Activated CD4-positive, alpha-beta memory T cell treated with anti-CD3 and anti-CD28 coated beads for 36 hours (primary cell): ENCODE measurements around the gene TBC1D22B. TPM values are rescaled to one million over a fixed set of nuclear protein-coding genes. Genes with fewer than 3 reads are reported as not detected.
A peak's percentile ranks its signal among the peaks of the same experiment; 100 is the strongest.

Source experiments
- CTCF ChIA-PET: fragments of 350-600 bp; sonication (Branson Sonifier 250); formaldehyde crosslinking; loops from one replicate; lab custom pipeline; 2021; ENCODE audit warnings: antibody characterized with exemption, inconsistent platforms; lab: Charles Lee
- POLR2A ChIA-PET: fragments of 350-600 bp; sonication (Branson Sonifier 250); formaldehyde crosslinking; loops from one replicate; lab custom pipeline; 2021; ENCODE audit warnings: antibody characterized with exemption; lab: Charles Lee
- DNase-seq: peaks from one replicate; pipeline ENCODE4 v3.0.0-alpha.2; 2020
- H3K27ac Mint-ChIP-seq: one replicate; pipeline ENCODE4 v1.8.0; 2021; ENCODE audit warnings: mixed read lengths
- H3K27me3 Mint-ChIP-seq: one replicate; pipeline ENCODE4 v1.8.0; 2021; ENCODE audit warnings: mixed read lengths
- H3K36me3 Mint-ChIP-seq: one replicate; pipeline ENCODE4 v1.8.0; 2021; ENCODE audit warnings: mixed read lengths
- H3K4me1 Mint-ChIP-seq: one replicate; pipeline ENCODE4 v1.8.0; 2021; ENCODE audit warnings: low read depth, mixed read lengths
- H3K4me3 Mint-ChIP-seq: one replicate; pipeline ENCODE4 v1.8.0; 2021; ENCODE audit warnings: mild to moderate bottlenecking, mixed read lengths
- H3K9me3 Mint-ChIP-seq: one replicate; pipeline ENCODE4 v1.8.0; 2021; ENCODE audit warnings: mixed read lengths
- intact Hi-C: fragments of 100-400 bp; cut with micrococcal nuclease; formaldehyde crosslinking; loops from one replicate; pipeline ENCODE4 v1.15.1; 2023
- total RNA-seq, 2 experiments: library from RNA; stranded (reverse); gene quantifications; one replicate each; pipeline ENCODE4 v1.2.3, GENCODE V29; 2021

Gene TBC1D22B
- total RNA-seq, 2 experiments from 2014 or later = 14.4 to 15.7 TPM

GRCh38 chr6:37222125-37222967, 35.2 kb upstream of the TBC1D22B start:
- no peak overlapping the region for H3K27ac Mint-ChIP-seq
- intact Hi-C loops = loop anchor here (1.0 to 5.0 kb wide), 2 partner anchors 35 to 80 kb away; partner anchors contain the start of gene TBC1D22B
- peaks cover 18% of the 10 kb centered on the region for H3K4me1 Mint-ChIP-seq
- H3K9me3 Mint-ChIP-seq = no peaks in the 10 kb centered on the region
- peak; percentile 89 for DNase-seq
- ChIA-PET CTCF (interaction anchor here (0.7 to 6.5 kb wide), 3 partner anchors 12 to 202 kb away, joined by 5 to 55 read pairs (median 55); no protein-coding TSS in a partner anchor), POLR2A (interaction anchor here (0.9 to 1.7 kb wide), 2 partner anchors 14 to 17 kb away, joined by 4 to 6 read pairs; no protein-coding TSS in a partner anchor)
- H3K4me3 Mint-ChIP-seq = peak overlapping the region; percentile 73
- H3K27me3 Mint-ChIP-seq = no peaks in the 10 kb centered on the region
- no peaks in the 10 kb centered on the region for H3K36me3 Mint-ChIP-seq

GRCh38 chr6:37222992-37223391, 34.6 kb upstream of the TBC1D22B start:
- no peak for DNase-seq
- no peaks in the 10 kb centered on the region for H3K27me3 Mint-ChIP-seq
- H3K4me3 Mint-ChIP-seq = peak overlapping the region; percentile 73
- no peak overlapping the region for H3K27ac Mint-ChIP-seq
- ChIA-PET CTCF (interaction anchor here (0.7 to 6.5 kb wide), 3 partner anchors 13 to 202 kb away, joined by 5 to 55 read pairs (median 55); no protein-coding TSS in a partner anchor), POLR2A (interaction anchor here (0.9 to 1.7 kb wide), 2 partner anchors 13 to 17 kb away, joined by 4 to 6 read pairs; no protein-coding TSS in a partner anchor)
- peaks cover 18% of the 10 kb centered on the region for H3K4me1 Mint-ChIP-seq
- intact Hi-C loops = loop anchor here (1.0 to 5.0 kb wide), 2 partner anchors 34 to 79 kb away; partner anchors contain the start of gene TBC1D22B
- H3K36me3 Mint-ChIP-seq = no peaks in the 10 kb centered on the region
- no peaks in the 10 kb centered on the region for H3K9me3 Mint-ChIP-seq

GRCh38 chr6:37225350-37226169, 32.0 kb upstream of the TBC1D22B start:
- Mint-ChIP-seq H3K9me3 (no peaks in the 10 kb centered on the region), H3K27ac (no peak overlapping the region), H3K36me3 (no peaks in the 10 kb centered on the region), H3K27me3 (no peaks in the 10 kb centered on the region), H3K4me3 (no peak overlapping the region), H3K4me1 (peaks cover 17% of the 10 kb centered on the region)
- no peak for DNase-seq
- CTCF ChIA-PET = interaction anchor here (0.7 to 2.3 kb wide), 4 partner anchors 16 to 207 kb away, joined by 3 to 5 read pairs (median 4); no protein-coding TSS in a partner anchor
- POLR2A ChIA-PET = no interaction called here
- intact Hi-C loops = no loop called here

GRCh38 chr6:37230104-37230503, 27.5 kb upstream of the TBC1D22B start:
- no peak overlapping the region for H3K27ac Mint-ChIP-seq
- DNase-seq = no peak
- ChIA-PET CTCF (no interaction called here), POLR2A (no interaction called here)
- no peak overlapping the region for H3K4me3 Mint-ChIP-seq
- H3K9me3 Mint-ChIP-seq = no peaks in the 10 kb centered on the region
- H3K36me3 Mint-ChIP-seq = no peaks in the 10 kb centered on the region
- intact Hi-C loops = no loop called here
- H3K27me3 Mint-ChIP-seq = no peaks in the 10 kb centered on the region
- H3K4me1 Mint-ChIP-seq = peaks cover 2% of the 10 kb centered on the region

GRCh38 chr6:37232430-37233017, 25.0 kb upstream of the TBC1D22B start:
- Mint-ChIP-seq H3K4me1 (peaks cover 10% of the 10 kb centered on the region), H3K36me3 (no peaks in the 10 kb centered on the region), H3K27me3 (no peaks in the 10 kb centered on the region), H3K4me3 (no peak overlapping the region), H3K27ac (no peak overlapping the region), H3K9me3 (no peaks in the 10 kb centered on the region)
- intact Hi-C loops = no loop called here
- no peak for DNase-seq
- CTCF ChIA-PET = no interaction called here
- POLR2A ChIA-PET = no interaction called here

- intact Hi-C loops = no loop called here
- Mint-ChIP-seq H3K27ac (no peak overlapping the region), H3K4me1 (peaks cover 15% of the 10 kb centered on the region), H3K4me3 (no peak overlapping the region), H3K27me3 (no peaks in the 10 kb centered on the region), H3K9me3 (no peaks in the 10 kb centered on the region), H3K36me3 (no peaks in the 10 kb centered on the region)
- ChIA-PET CTCF (no interaction called here), POLR2A (no interaction called here)
- no peak for DNase-seq
Measured at GRCh38 chr6:37233541-37233940, 24.0 kb upstream of the TBC1D22B start.

GRCh38 chr6:37236921-37237320, 20.7 kb upstream of the TBC1D22B start:
- no peaks in the 10 kb centered on the region for H3K27me3 Mint-ChIP-seq
- no peak overlapping the region for H3K4me3 Mint-ChIP-seq
- CTCF ChIA-PET = interaction anchor here (1.4 kb wide), 1 partner anchor 455 kb away, joined by 3 read pairs; no protein-coding TSS in a partner anchor
- H3K4me1 Mint-ChIP-seq = peaks cover 31% of the 10 kb centered on the region
- intact Hi-C loops = no loop called here
- H3K36me3 Mint-ChIP-seq = no peaks in the 10 kb centered on the region
- POLR2A ChIA-PET = interaction anchor here (1.3 to 2.6 kb wide), 2 partner anchors 15 to 21 kb away, joined by 3 to 6 read pairs; partner anchors contain the start of gene TMEM217
- no peaks in the 10 kb centered on the region for H3K9me3 Mint-ChIP-seq
- no peak overlapping the region for H3K27ac Mint-ChIP-seq
- DNase-seq = no peak

- no peak overlapping the region for H3K4me3 Mint-ChIP-seq
- ChIA-PET CTCF (interaction anchor here (1.4 to 2.6 kb wide), 2 partner anchors 28 to 219 kb away, joined by 4 to 7 read pairs; no protein-coding TSS in a partner anchor), POLR2A (interaction anchor here (0.7 kb wide), 1 partner anchor 42 kb away, joined by 9 read pairs; no protein-coding TSS in a partner anchor)
- H3K36me3 Mint-ChIP-seq = no peaks in the 10 kb centered on the region
- peaks cover 39% of the 10 kb centered on the region for H3K4me1 Mint-ChIP-seq
- no peak for DNase-seq
- no peaks in the 10 kb centered on the region for H3K27me3 Mint-ChIP-seq
- H3K9me3 Mint-ChIP-seq = no peaks in the 10 kb centered on the region
- H3K27ac Mint-ChIP-seq = no peak overlapping the region
- intact Hi-C loops = no loop called here
Measured at GRCh38 chr6:37237789-37238188, 19.8 kb upstream of the TBC1D22B start.

GRCh38 chr6:37238381-37238780, 19.2 kb upstream of the TBC1D22B start:
- Mint-ChIP-seq H3K27ac (peak overlapping the region; percentile 52), H3K9me3 (no peaks in the 10 kb centered on the region), H3K27me3 (no peaks in the 10 kb centered on the region), H3K4me1 (peaks cover 41% of the 10 kb centered on the region), H3K36me3 (no peaks in the 10 kb centered on the region), H3K4me3 (no peak overlapping the region)
- no peak for DNase-seq
- ChIA-PET CTCF (interaction anchor here (1.4 to 2.6 kb wide), 2 partner anchors 28 to 220 kb away, joined by 4 to 7 read pairs; no protein-coding TSS in a partner anchor), POLR2A (interaction anchor here (0.7 kb wide), 1 partner anchor 41 kb away, joined by 9 read pairs; no protein-coding TSS in a partner anchor)
- intact Hi-C loops = no loop called here

GRCh38 chr6:37239526-37239925, 18.0 kb upstream of the TBC1D22B start:
- H3K4me3 Mint-ChIP-seq = peak overlapping the region; percentile 2

More at GRCh38 chr6:37239526-37239925, 18.0 kb upstream of the TBC1D22B start:
- Mint-ChIP-seq H3K36me3 (no peaks in the 10 kb centered on the region), H3K27me3 (no peaks in the 10 kb centered on the region), H3K27ac (peak overlapping the region; percentile 88), H3K9me3 (no peaks in the 10 kb centered on the region), H3K4me1 (peaks cover 41% of the 10 kb centered on the region)
- no peak for DNase-seq
- intact Hi-C loops = no loop called here
- CTCF ChIA-PET = interaction anchor here (1.2 to 2.6 kb wide), 4 partner anchors 19 to 221 kb away, joined by 4 to 7 read pairs (median 6); partner anchors contain the start of genes TBC1D22B and TMEM217
- POLR2A ChIA-PET = interaction anchor here (0.6 to 1.9 kb wide), 4 partner anchors 17 to 118 kb away, joined by 3 to 10 read pairs (median 4); partner anchors contain the start of genes TBC1D22B and TMEM217
